ENCODE results near the gene KRT4.

The KRT4 gene

GRCh38 chr12:52808573-52809160, 5.2 kb downstream of the KRT4 start:
- no peak overlapping the region for H3K27ac Mint-ChIP-seq

GRCh38 chr12:52807544-52808470, 6.1 kb downstream of the KRT4 start:
- peaks cover 27% of the 10 kb centered on the region for H3K27me3 Mint-ChIP-seq
- H3K4me3 Mint-ChIP-seq: no peak overlapping the region
- H3K27ac Mint-ChIP-seq: no peak overlapping the region
- H3K4me1 Mint-ChIP-seq: no peaks in the 10 kb centered on the region
- H3K9me3 Mint-ChIP-seq: no peaks in the 10 kb centered on the region
- no peaks in the 10 kb centered on the region for H3K36me3 Mint-ChIP-seq
- no peak for ATAC-seq

More at GRCh38 chr12:52808573-52809160, 5.2 kb downstream of the KRT4 start:
- Mint-ChIP-seq H3K4me1 (no peaks in the 10 kb centered on the region), H3K9me3 (no peaks in the 10 kb centered on the region), H3K4me3 (no peak overlapping the region), H3K27me3 (peaks cover 27% of the 10 kb centered on the region), H3K36me3 (no peaks in the 10 kb centered on the region)
- ATAC-seq: no peak

GRCh38 chr12:52806821-52807543, 6.9 kb downstream of the KRT4 start:
- Mint-ChIP-seq H3K27ac (no peak overlapping the region), H3K4me3 (no peak overlapping the region), H3K36me3 (no peaks in the 10 kb centered on the region), H3K4me1 (no peaks in the 10 kb centered on the region), H3K27me3 (peaks cover 27% of the 10 kb centered on the region), H3K9me3 (no peaks in the 10 kb centered on the region)
- no peak for ATAC-seq

- no peak overlapping the region for H3K4me3 Mint-ChIP-seq
- H3K27me3 Mint-ChIP-seq: peaks cover 27% of the 10 kb centered on the region
- no peak for ATAC-seq
These were observed 7.6 kb downstream of the KRT4 start for GRCh38 chr12:52806169-52806811.

GRCh38 chr12:52805739-52806138, 8.2 kb downstream of the KRT4 start:
- H3K36me3 Mint-ChIP-seq: no peaks in the 10 kb centered on the region
- no peak overlapping the region for H3K4me3 Mint-ChIP-seq
- no peak overlapping the region for H3K27ac Mint-ChIP-seq
- H3K27me3 Mint-ChIP-seq: peaks cover 27% of the 10 kb centered on the region
- ATAC-seq: no peak
- H3K9me3 Mint-ChIP-seq: no peaks in the 10 kb centered on the region
- H3K4me1 Mint-ChIP-seq: no peaks in the 10 kb centered on the region

More at GRCh38 chr12:52806169-52806811, 7.6 kb downstream of the KRT4 start:
- Mint-ChIP-seq H3K4me1 (no peaks in the 10 kb centered on the region), H3K36me3 (no peaks in the 10 kb centered on the region), H3K9me3 (no peaks in the 10 kb centered on the region), H3K27ac (no peak overlapping the region)

- peaks cover 27% of the 10 kb centered on the region for H3K27me3 Mint-ChIP-seq
- no peaks in the 10 kb centered on the region for H3K36me3 Mint-ChIP-seq
- no peak overlapping the region for H3K4me3 Mint-ChIP-seq
- H3K27ac Mint-ChIP-seq: no peak overlapping the region
- H3K9me3 Mint-ChIP-seq: no peaks in the 10 kb centered on the region
- H3K4me1 Mint-ChIP-seq: no peaks in the 10 kb centered on the region
- no peak for ATAC-seq
These were observed 8.9 kb downstream of the KRT4 start for GRCh38 chr12:52805000-52805399.

GRCh38 chr12:52802442-52802841, 11.5 kb downstream of the KRT4 start:
- H3K4me1 Mint-ChIP-seq: no peaks in the 10 kb centered on the region
- ATAC-seq: no peak
- no peak overlapping the region for H3K4me3 Mint-ChIP-seq
- H3K27me3 Mint-ChIP-seq: peaks cover 6% of the 10 kb centered on the region
- no peak overlapping the region for H3K27ac Mint-ChIP-seq
- H3K9me3 Mint-ChIP-seq: no peaks in the 10 kb centered on the region
- no peaks in the 10 kb centered on the region for H3K36me3 Mint-ChIP-seq

- H3K27me3 Mint-ChIP-seq: no peaks in the 10 kb centered on the region
- H3K4me3 Mint-ChIP-seq: no peak overlapping the region
- H3K27ac Mint-ChIP-seq: no peak overlapping the region
- H3K36me3 Mint-ChIP-seq: no peaks in the 10 kb centered on the region
- H3K4me1 Mint-ChIP-seq: no peaks in the 10 kb centered on the region
- H3K9me3 Mint-ChIP-seq: no peaks in the 10 kb centered on the region
- ATAC-seq: no peak
These were observed 12.1 kb downstream of the KRT4 start for GRCh38 chr12:52801773-52802172.

GRCh38 chr12:52800259-52800917, 13.5 kb downstream of the KRT4 start:
- no peaks in the 10 kb centered on the region for H3K4me1 Mint-ChIP-seq
- no peak overlapping the region for H3K4me3 Mint-ChIP-seq
- peaks cover 8% of the 10 kb centered on the region for H3K27me3 Mint-ChIP-seq
- H3K36me3 Mint-ChIP-seq: no peaks in the 10 kb centered on the region
- no peaks in the 10 kb centered on the region for H3K9me3 Mint-ChIP-seq
- no peak for ATAC-seq
- H3K27ac Mint-ChIP-seq: no peak overlapping the region

- Mint-ChIP-seq H3K4me1 (no peaks in the 10 kb centered on the region), H3K4me3 (no peak overlapping the region), H3K36me3 (no peaks in the 10 kb centered on the region), H3K9me3 (no peaks in the 10 kb centered on the region), H3K27ac (no peak overlapping the region), H3K27me3 (peaks cover 16% of the 10 kb centered on the region)
- no peak for ATAC-seq
These were observed 14.3 kb downstream of the KRT4 start for GRCh38 chr12:52799505-52800211.

- ATAC-seq: no peak
- Mint-ChIP-seq H3K9me3 (no peaks in the 10 kb centered on the region), H3K27me3 (peaks cover 23% of the 10 kb centered on the region), H3K27ac (no peak overlapping the region), H3K4me1 (no peaks in the 10 kb centered on the region), H3K4me3 (no peak overlapping the region), H3K36me3 (no peaks in the 10 kb centered on the region)
These were observed 15.0 kb downstream of the KRT4 start for GRCh38 chr12:52798671-52799504.

- H3K4me3 Mint-ChIP-seq: no peak overlapping the region
- ATAC-seq: no peak
- H3K9me3 Mint-ChIP-seq: no peaks in the 10 kb centered on the region
- no peak overlapping the region for H3K27ac Mint-ChIP-seq
- no peaks in the 10 kb centered on the region for H3K4me1 Mint-ChIP-seq
- H3K27me3 Mint-ChIP-seq: peaks cover 30% of the 10 kb centered on the region
- H3K36me3 Mint-ChIP-seq: no peaks in the 10 kb centered on the region
These were observed 15.8 kb downstream of the KRT4 start for GRCh38 chr12:52798003-52798670.

- H3K4me3 Mint-ChIP-seq: no peak overlapping the region
These were observed 16.4 kb downstream of the KRT4 start for GRCh38 chr12:52797529-52797894.

More at GRCh38 chr12:52797529-52797894, 16.4 kb downstream of the KRT4 start:
- Mint-ChIP-seq H3K36me3 (no peaks in the 10 kb centered on the region), H3K27ac (no peak overlapping the region), H3K27me3 (peaks cover 30% of the 10 kb centered on the region), H3K9me3 (no peaks in the 10 kb centered on the region), H3K4me1 (no peaks in the 10 kb centered on the region)
- ATAC-seq: no peak

Data from stimulated activated memory B cell treated with anti-CD40 and anti-IgM and Interleukin-4, amounts not matched to agents 10 μg/mL and 1 μg/mL and 100 μg/mL, for 72 hours (primary cell).